NCI-H510A treated with DMSO at 0.1 percent for 48 hours (cell line): ENCODE results near the gene CDH24.

Source experiments
- DNase-seq: peaks from one replicate; lab custom pipeline; 2025; lab: John Stamatoyannopoulos, UW

CDH24 gene

GRCh38 chr14:23056956-23057756 lies at the start of gene CDH24:
TSS of gene CDH24 (minus strand) at chr14:23057520. CDS start at chr14:23055733, 1,787 bp downstream.
- no peak for DNase-seq

- no peak for DNase-seq
Observed at GRCh38 chr14:23106747-23107045, 49.4 kb upstream of the CDH24 start.

DNA sequence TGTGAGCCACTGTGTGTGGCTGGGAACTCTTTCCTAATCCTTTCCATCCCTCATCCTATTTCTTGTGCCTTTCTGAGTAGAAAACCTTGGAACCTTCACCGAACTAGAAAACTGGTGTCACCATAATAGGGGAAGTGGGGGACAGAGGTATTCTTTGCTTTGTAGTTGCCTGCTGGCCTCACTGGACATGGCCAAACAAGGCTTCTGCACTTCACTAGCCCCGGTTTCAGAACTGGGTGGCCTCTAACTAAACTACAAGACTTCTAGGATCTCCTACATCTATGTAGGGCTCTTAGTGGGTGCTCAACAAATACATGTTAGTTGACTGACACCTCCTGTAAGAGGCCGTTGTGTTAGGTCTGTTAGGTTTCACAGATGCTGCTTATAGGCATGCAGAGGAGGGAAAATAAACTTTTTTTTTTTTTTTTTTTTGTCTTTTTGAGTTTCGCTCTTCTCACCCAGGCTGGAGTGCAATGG lies 48.1 kb upstream of the CDH24 start:
- no peak for DNase-seq

GRCh38 chr14:23104591-23105347 lies 47.4 kb upstream of the CDH24 start, which contains the start of gene CIROP:
TSS of gene CIROP (minus strand) at chr14:23104989. CDS start at chr14:23104920, 69 bp downstream.
- DNase-seq, result no peak

- no peak for DNase-seq
Observed at GRCh38 chr14:23104070-23104590, 46.8 kb upstream of the CDH24 start.

GRCh38 chr14:23103581-23103980 lies 46.3 kb upstream of the CDH24 start:
- DNase-seq, result no peak

- DNase-seq, result no peak
Observed at GRCh38 chr14:23102801-23103200, 45.5 kb upstream of the CDH24 start.

- no peak for DNase-seq
Observed at GRCh38 chr14:23101986-23102625, 44.8 kb upstream of the CDH24 start.

GRCh38 chr14:23101213-23101970 lies 44.1 kb upstream of the CDH24 start:
- DNase-seq, result no peak

DNA sequence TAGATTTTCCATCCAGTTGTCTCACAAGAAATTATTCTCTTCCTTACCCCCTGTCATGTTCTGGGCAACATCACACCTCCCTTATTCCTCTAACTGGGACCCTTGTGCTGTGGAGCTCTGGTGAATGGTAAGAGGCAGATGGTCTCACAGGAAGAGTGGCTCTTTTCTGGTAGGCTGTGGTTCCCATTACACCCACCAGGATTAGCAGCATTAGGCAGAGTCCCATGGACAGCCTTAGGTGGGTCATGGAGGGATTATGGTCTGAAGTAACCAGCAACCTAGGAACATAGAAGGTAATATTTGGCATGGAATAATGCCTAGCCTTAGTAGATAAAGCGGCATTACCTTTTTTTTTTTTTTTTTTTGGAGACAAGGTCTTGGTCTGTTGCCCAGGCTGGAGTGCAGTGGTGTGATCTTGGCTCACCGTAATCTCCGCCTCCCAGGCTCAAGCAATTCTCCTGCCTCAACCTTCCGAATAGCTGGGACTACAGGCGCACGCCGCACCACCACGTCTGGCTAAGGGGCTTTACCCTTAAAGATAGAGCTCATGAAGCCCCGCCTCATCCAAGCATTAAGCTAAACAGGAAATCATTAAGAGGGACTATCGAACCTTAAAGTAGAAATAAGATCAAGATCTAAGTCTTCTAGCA lies 42.0 kb upstream of the CDH24 start:
- DNase-seq, result no peak

DNA sequence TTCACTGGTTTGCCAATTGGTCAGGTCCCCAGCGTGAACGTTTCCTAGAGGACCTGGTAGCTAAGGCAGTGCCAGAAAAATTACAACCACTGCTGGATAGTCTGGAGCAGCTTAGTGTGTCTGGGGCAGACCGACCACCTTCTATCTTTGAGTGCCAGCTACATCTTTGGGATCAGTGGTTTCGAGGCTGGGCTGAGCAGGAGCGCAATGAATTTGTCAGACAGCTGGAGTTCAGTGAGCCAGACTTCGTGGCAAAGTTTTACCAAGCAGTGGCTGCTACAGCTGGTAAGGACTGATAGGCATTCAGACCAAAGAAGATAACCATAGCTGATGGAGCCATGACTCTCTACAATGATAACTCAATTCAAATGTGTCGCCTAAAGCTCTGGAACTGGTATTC lies 40.5 kb upstream of the CDH24 start:
- no peak for DNase-seq

DNA sequence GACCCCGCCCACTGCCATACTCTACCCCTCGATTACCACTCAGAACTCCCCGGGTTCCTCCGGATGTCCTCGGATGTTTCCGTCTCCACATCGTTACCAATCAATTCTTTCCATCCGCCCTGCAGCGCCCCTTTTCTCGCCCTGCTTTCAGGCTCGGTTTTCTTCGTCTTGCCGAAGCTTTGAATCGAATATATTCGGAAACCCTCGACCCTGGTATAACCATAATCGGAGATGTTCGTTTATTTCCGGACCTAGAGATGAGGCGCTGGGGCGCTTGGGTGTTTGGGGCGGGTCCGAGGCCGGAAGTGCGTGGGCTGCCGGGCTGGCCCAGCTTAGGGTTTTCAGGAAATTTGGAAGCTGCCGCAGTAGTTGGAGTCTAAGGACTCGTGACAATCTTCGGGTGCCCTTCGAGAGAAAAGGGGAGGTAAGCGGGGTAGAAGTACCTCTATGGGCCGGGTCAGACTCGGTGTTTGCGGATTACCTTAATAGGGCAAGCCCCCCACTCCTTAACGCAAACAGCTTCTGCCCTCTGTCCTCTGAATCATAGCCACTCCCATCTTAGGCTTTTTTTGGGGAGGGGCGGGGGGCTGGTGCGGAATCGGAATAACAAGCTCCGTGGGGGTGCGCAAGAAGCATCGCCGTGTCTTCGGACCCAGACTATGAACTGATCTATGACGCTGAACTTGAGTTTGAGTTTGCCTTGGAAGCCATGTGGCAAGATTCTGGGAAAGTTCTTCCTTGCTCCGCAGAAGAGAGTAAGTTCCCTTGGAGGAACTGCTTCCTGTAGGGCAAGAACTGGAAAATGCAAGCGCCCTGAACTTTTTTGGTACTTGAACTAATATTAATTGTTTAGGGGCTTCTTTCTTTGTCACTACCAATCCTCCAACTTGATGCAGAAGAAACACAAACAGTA lies 38.1 kb upstream of the CDH24 start, which contains the start of gene C14orf119:
TSS of gene C14orf119 (plus strand) at position 310 of the 913 bp plus-strand sequence. CDS start 2,154 bp downstream, outside the sequence.
- no peak for DNase-seq

DNA sequence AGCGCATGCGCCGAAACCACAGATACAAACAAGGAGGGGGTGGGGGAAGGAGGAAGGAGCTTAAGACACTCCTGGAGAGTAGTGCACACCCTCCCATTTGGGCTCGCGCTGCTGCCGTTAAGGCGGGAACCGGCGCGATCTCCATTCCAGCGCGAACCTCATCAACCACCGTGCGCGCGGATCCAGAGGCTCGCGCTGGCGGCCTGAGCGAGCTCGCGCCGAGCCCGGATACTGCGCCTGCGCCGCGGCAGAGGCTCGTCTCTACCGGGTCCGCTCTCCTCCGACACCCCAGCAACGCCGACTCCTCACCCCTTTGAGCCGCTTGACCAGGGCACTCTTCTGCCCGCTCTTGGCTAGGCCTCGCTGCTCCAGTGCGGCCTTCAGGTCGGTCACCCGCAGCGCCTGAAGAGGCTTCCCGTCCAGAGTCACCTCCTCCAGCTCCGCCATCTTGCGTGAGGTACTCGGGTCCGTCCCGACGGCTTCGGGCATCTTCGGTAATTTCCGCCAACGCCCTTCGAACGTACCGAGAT lies 37.4 kb upstream of the CDH24 start, which contains the start of gene ACIN1:
TSS of gene ACIN1 (minus strand) at position 471 of the 530 bp plus-strand sequence. CDS start at position 447, 24 bp downstream.
- no peak for DNase-seq

GRCh38 chr14:23093991-23094665 lies 36.8 kb upstream of the CDH24 start:
- no peak for DNase-seq

DNA sequence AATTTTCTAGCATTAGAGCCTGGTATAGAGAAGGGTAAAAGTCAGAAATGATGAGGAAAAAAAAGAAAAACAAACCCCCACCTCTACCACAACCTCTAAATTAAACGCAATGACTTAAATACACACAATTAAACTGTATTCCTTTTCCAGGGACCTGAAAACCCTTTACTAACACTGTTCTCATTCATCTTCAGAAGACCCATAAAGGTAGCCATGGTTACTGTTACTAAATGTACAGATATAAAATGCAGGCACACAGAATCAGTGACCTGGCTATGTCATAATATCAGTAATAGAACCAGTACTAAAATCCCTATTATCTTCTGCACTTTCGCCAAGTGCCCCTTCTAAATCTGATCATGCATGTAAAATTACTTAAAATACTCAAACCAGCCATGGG lies 36.2 kb upstream of the CDH24 start:
- DNase-seq, result no peak

DNA sequence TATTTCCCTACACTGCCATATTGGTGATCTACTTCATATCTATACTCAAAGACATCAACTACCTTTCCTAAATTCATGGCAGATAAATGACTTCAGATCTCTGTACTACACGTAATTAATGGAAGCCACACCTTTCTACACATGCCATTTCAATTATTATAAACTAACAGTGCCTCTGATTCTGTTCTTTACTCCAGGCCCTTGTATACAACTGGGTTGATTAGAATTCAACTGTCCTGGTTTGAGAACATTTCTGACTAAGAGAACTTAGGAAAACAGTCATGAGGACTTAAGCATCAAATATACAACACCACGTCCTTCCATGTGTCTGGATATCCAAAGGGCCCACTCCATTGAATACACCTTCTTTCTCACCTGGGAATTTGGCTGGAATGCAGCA lies 35.8 kb upstream of the CDH24 start:
- DNase-seq, result no peak

DNA sequence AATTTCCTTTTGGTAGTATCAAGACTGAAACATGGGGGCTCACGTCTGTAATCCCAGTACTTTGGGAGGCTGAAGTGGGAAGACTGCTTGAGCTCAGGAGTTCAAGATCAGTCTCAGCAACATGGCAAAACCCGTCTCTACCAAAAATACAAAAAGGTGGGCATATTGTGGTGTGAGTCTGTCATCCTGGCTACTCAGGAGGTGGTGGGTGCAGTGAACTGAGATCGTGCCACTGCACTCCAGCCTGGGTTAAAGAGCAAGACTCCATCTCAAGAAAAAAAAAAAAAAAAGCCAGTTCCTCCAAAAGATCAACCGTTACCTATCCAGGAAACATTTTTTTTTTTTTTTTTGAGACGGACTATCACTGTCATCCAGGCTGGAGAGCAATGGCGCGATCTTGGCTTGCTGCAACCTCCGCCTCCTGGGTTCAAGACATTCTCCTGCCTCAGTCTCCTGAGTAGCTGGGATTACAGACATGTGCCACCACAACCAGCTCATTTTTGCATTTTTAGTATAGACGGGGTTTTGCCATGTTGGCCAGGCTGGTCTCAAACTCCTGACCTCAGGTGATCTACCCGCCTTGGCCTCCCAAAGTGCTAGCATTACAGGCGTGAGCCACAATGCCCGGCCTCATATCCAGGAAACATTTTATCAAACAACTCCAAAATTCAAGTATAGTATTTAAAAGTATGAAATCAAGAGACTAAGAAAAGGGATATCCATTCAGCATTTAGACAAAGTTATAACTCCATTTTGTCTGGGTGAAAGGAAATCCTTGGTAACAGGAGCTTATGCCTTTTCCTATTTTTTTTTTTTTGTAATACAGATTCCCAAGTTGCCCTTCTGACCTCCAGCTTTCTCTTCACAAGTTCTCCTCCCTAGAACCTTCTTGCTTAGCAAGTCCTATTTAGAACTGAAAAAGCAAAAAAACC lies 34.2 kb upstream of the CDH24 start:
- DNase-seq, result no peak

DNA sequence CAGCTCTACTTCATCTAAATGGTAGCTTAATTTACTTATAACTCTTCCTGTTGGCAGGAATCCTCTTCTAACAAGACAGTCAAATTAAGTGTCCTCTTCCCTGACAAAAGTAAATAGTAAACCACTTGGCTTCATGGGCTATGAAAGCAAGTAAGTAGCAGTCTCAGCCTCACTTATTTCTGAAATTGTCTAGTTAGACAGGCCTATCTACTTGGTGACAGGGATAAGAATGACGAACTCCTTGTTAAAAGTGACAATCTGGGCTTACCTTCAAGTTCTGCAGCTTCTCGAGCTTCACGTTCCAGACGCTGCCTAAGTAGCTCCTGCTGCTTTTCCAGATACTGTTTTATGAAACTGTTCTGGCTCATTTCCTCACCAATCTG lies 32.9 kb upstream of the CDH24 start:
- DNase-seq, result no peak
